ENCODE results near the gene SGMS2.

The SGMS2 gene

GRCh38 chr4:107831140-107831539, 6.4 kb downstream of the SGMS2 start:
- no peak for DNase-seq

GRCh38 chr4:107832275-107832807, 7.6 kb downstream of the SGMS2 start:
- DNase-seq, result no peak

- no peak for DNase-seq
Observed at GRCh38 chr4:107834241-107834794, 9.6 kb downstream of the SGMS2 start.

- no peak for DNase-seq
Observed at GRCh38 chr4:107835406-107835805, 10.7 kb downstream of the SGMS2 start.

GRCh38 chr4:107837317-107837716, 12.6 kb downstream of the SGMS2 start:
- DNase-seq, result no peak

- DNase-seq, result no peak
Observed at GRCh38 chr4:107837776-107838618, 13.3 kb downstream of the SGMS2 start.

GRCh38 chr4:107838861-107839565, 14.3 kb downstream of the SGMS2 start:
- DNase-seq, result no peak

- no peak for DNase-seq
Observed at GRCh38 chr4:107843391-107843790, 18.7 kb downstream of the SGMS2 start.

GRCh38 chr4:107845681-107846080, 20.9 kb downstream of the SGMS2 start:
- DNase-seq, result no peak

- no peak for DNase-seq
Observed at GRCh38 chr4:107850438-107850837, 25.7 kb downstream of the SGMS2 start.

- no peak for DNase-seq
Observed at GRCh38 chr4:107853444-107854355, 29.0 kb downstream of the SGMS2 start.

- no peak for DNase-seq
Observed at GRCh38 chr4:107854356-107855022, 29.8 kb downstream of the SGMS2 start.

GRCh38 chr4:107855723-107856122, 31.0 kb downstream of the SGMS2 start:
- no peak for DNase-seq

- no peak for DNase-seq
Observed at GRCh38 chr4:107856901-107857300, 32.2 kb downstream of the SGMS2 start.

GRCh38 chr4:107857741-107858140, 33.0 kb downstream of the SGMS2 start:
- no peak for DNase-seq

GRCh38 chr4:107858158-107858742, 33.5 kb downstream of the SGMS2 start:
- DNase-seq, result no peak

- peak; percentile 12 for DNase-seq
Observed at GRCh38 chr4:107862658-107863057, 37.9 kb downstream of the SGMS2 start.

GRCh38 chr4:107863416-107863815, 38.7 kb downstream of the SGMS2 start:
- DNase-seq, result no peak

GRCh38 chr4:107863850-107864371, 39.2 kb downstream of the SGMS2 start:
- no peak for DNase-seq

- DNase-seq, result no peak
Observed at GRCh38 chr4:107866726-107867125, 42.0 kb downstream of the SGMS2 start.

- DNase-seq, result no peak
Observed at GRCh38 chr4:107870236-107870635, 45.5 kb downstream of the SGMS2 start.
